GM13977 (cell line): ENCODE measurements around the gene FANCC.

ENCODE experiments used
- DNase-seq: peaks from one replicate; pipeline ENCODE4 v3.0.0; 2012; ENCODE audit warnings: low spot score
- in situ Hi-C: fragments of 300-500 bp; cut with MboI; formaldehyde crosslinking; loops from one replicate; pipeline ENCODE4 v1.12.0; 2022; ENCODE audit warnings: low sequenced_read_pairs, low pct_unique_long_range_greater_than_20kb, mixed read lengths, inconsistent platforms; ENCODE audit not compliant: unreplicated experiment
- TF ChIP-seq, protein P1 (sequence below): IDR thresholded peaks from 2 replicates; pipeline ENCODE4 v1.5.1; 2012; ENCODE audit warnings: mild to moderate bottlenecking, control low read depth; ENCODE audit not compliant: insufficient read depth; ENCODE audit errors: extremely low read depth, missing control alignments

FANCC gene

DNA sequence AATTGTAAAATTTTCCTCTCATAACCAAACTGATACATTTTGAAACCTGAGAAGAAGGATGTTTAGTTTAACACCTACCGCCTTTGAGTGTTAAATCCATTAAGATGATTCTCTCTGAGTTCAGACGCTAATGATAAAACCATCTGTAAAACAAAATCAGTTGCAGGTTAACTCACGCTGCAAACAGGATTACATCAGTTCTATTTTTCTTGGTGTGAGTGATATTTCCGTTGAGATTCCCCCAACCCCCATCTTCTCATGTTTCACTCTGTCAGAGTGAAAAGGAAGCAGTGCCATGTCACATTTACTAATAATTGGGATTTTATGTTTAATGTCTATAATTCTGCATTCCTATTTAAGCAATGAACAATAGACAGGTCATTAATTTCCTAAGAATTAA, 146.5 kb downstream of the FANCC start:
- DNase-seq = peak; percentile 47
- TF ChIP-seq, protein P1, sequence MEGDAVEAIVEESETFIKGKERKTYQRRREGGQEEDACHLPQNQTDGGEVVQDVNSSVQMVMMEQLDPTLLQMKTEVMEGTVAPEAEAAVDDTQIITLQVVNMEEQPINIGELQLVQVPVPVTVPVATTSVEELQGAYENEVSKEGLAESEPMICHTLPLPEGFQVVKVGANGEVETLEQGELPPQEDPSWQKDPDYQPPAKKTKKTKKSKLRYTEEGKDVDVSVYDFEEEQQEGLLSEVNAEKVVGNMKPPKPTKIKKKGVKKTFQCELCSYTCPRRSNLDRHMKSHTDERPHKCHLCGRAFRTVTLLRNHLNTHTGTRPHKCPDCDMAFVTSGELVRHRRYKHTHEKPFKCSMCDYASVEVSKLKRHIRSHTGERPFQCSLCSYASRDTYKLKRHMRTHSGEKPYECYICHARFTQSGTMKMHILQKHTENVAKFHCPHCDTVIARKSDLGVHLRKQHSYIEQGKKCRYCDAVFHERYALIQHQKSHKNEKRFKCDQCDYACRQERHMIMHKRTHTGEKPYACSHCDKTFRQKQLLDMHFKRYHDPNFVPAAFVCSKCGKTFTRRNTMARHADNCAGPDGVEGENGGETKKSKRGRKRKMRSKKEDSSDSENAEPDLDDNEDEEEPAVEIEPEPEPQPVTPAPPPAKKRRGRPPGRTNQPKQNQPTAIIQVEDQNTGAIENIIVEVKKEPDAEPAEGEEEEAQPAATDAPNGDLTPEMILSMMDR = no peak
- in situ Hi-C loops = no loop called here

DNA sequence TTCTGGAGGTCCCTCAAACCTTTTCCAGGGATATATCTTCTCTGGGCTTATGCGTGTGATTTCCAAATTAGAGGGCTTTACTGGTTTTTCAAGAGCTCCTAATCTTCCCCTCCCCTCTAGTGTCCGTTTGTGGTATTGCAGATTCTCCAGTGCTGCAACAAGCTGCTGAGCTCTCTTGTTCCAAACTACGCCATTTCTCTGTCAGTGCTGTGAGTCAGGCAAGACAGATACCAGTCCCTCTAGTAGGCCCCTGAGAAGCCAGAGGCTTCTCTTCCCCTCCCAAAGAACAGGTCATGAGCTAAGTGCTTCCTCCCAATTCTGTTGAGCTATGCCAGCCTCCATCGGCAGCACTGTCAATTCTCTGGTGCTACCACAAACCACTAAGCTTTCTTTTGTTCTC, 149.5 kb downstream of the FANCC start:
- DNase-seq = peak; percentile 30
- TF ChIP-seq, protein P1 = peak; percentile 65
- in situ Hi-C loops = no loop called here

DNA sequence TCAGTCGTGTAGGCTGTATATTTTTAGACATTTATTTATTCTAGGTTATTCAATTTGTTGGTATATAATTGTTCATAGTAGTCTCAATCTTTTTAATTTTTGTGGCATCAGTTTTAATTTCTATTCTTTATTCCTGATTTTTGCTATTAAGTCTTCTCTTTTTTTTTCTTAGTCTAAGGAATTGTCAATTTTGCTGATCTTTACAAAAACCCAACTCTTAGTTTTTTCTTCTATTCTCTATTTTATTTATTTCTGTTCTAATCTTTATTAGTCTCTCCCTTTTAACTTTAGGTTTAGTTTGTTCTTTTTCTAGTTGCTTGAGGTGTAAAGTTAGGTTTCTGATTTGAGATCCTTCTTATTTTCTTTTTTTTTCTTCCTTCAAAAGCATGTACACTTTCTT, 152.5 kb downstream of the FANCC start:
- in situ Hi-C loops = no loop called here
- no peak for DNase-seq
- TF ChIP-seq, protein P1 = no peak

DNA sequence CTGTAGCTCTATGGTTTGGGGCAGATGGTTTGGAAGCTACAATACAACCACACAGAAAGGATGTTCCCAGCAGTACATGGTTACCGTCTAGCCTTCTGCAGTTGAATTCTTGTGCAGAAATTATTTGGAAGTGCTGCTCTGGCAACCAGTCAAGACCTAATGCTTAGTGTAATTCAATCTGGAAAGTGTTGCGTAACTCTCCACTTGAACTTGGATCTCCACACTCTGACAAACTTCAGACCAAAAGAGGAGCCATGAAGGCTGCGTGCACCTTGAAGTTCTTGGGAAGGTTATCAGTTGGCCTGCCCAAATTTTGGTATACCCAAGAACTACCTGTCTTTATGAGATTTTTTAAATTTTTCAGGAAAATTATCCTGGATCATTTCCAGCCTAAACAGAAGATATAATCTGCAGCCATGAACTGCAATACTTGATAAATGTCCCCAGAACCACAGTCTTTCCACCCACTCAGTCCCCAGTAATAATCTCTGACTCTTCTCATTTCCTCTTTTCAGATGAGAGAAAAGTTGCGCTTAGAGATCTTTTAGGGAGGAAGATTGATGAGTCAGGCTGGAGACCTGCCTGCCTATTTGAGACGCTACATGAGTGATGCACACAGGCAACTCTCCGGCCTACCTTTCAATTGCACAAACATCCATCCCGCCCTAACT, 159.9 kb downstream of the FANCC start:
- in situ Hi-C loops = no loop called here
- TF ChIP-seq, protein P1 = no peak
- peak; percentile 58 for DNase-seq

DNA sequence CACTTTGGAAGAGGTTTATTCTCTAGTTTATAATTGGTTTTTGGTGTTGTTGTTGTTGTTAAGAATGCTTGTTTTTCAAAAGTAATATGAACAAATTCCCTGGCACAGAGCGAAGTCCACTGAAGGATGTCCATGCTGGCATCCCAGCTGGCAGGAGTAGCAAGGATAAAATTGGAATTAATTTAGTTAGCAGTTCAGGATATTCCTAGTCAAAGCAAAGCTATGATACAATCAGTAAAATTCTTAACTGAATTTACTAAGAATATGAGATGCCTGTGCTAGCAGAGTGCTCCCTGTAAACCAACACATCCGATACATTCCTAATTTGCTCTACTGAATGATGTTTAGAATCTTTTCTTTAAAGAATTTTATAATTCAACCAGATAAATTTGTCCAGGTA, 161.4 kb downstream of the FANCC start:
- in situ Hi-C loops = no loop called here
- DNase-seq = no peak
- TF ChIP-seq, protein P1 = no peak

DNA sequence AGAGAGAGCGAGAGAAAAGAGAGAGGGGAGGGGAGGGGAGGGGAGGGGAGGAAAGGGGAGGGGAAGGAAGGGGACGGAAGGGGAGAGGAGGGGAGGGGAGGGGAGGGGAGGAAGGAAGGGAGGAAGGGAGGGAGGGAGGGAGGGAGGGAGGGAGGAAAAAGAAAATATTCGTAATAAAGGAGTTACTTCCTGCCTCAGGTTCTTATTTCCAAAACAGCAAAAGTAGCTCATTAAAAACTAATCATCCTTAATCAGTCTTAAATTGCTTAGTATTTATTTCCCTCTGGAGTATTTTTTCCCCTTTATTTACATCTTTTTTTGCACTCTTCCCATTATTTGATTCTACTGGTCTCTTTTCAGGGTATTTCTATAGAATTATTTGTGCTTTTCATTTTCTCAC, 162.3 kb downstream of the FANCC start:
- no peak for DNase-seq
- in situ Hi-C loops = no loop called here
- TF ChIP-seq, protein P1 = no peak

DNA sequence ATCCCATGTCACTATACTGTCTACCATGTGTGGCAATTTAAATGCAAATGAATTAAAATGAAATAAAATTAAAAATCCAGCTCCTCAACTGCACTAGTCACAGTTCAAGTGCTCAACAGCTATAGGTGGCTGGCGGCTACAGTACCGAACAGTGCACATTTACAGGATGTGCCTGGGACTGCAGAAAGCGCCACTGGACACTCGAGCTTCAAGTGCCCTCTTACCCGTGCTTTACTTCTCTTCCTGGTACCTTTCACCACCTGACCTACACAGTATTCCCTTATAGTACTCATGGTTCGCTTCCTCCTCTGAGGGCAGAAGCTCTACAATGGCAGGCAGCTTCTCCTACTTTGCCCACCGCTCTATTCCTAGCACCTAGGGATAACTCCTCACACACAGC, 166.6 kb downstream of the FANCC start:
- DNase-seq = no peak
- TF ChIP-seq, protein P1 = no peak
- in situ Hi-C loops = no loop called here
